ENCODE data around the gene SH3RF3. TPM values are rescaled to one million over a fixed set of nuclear protein-coding genes. Genes with fewer than 3 reads are reported as not detected.

SH3RF3 gene
- total and polyA plus RNA-seq, 2 of the 13 experiments (the other 11 are each of a cell fraction or from before 2014, with no cell fraction given): 0.04 TPM; not detected in 1

GRCh38 chr2:109529532-109530449 lies 400.8 kb downstream of the SH3RF3 start (continued):
- TF ChIP-seq ZNF224 (CRISPR knock-in tag; IDR thresholded peaks at IDR 0.05): no peak
- TF ChIP-seq NCOA2 (CRISPR knock-in tag; IDR thresholded peaks at IDR 0.05): no peak
- no peak for TF ChIP-seq CSRNP2 (CRISPR knock-in tag; conservative IDR thresholded peaks at IDR 0.05; ENCODE audit: low read depth)
- no peak for TF ChIP-seq KAT7 (CRISPR knock-in tag; IDR thresholded peaks at IDR 0.05; ENCODE audit: borderline replicate concordance)
- no peak for TF ChIP-seq ETV6 (CRISPR knock-in tag; conservative IDR thresholded peaks at IDR 0.05)
- TF ChIP-seq ZSCAN12 (CRISPR knock-in tag; IDR thresholded peaks at IDR 0.05): no peak
- TF ChIP-seq DNMT1 (CRISPR knock-in tag; IDR thresholded peaks at IDR 0.05): no peak
- no peak for TF ChIP-seq ARID3A (IDR thresholded peaks at IDR 0.05; ENCODE audit: low read depth, low read length)
- no peak for TF ChIP-seq DZIP1 (CRISPR knock-in tag; IDR thresholded peaks at IDR 0.05)
- no peak for TF ChIP-seq NRL (CRISPR knock-in tag; IDR thresholded peaks at IDR 0.05; ENCODE audit: borderline replicate concordance)
- TF ChIP-seq TFAP4 (IDR thresholded peaks at IDR 0.05; ENCODE audit: borderline replicate concordance, low read depth): no peak
- no peak for TF ChIP-seq ZGPAT (CRISPR knock-in tag; IDR thresholded peaks at IDR 0.05)
- TF ChIP-seq BCL6 (CRISPR knock-in tag; IDR thresholded peaks at IDR 0.05): no peak
- TF ChIP-seq RXRB (CRISPR knock-in tag; IDR thresholded peaks at IDR 0.05; ENCODE audit: borderline replicate concordance): no peak
- no peak for TF ChIP-seq ZNF512 (CRISPR knock-in tag; IDR thresholded peaks at IDR 0.05)
- no peak for TF ChIP-seq ZBTB21 (CRISPR knock-in tag; IDR thresholded peaks at IDR 0.05)
- TF ChIP-seq ZFP36L1 (CRISPR knock-in tag; IDR thresholded peaks at IDR 0.05): no peak
- no peak for TF ChIP-seq HHEX (CRISPR knock-in tag; IDR thresholded peaks at IDR 0.05)
- TF ChIP-seq MIER3 (CRISPR knock-in tag; IDR thresholded peaks at IDR 0.05; ENCODE audit: borderline replicate concordance): no peak
